ENCODE measurements around the gene SDHA.

The SDHA gene

DNA sequence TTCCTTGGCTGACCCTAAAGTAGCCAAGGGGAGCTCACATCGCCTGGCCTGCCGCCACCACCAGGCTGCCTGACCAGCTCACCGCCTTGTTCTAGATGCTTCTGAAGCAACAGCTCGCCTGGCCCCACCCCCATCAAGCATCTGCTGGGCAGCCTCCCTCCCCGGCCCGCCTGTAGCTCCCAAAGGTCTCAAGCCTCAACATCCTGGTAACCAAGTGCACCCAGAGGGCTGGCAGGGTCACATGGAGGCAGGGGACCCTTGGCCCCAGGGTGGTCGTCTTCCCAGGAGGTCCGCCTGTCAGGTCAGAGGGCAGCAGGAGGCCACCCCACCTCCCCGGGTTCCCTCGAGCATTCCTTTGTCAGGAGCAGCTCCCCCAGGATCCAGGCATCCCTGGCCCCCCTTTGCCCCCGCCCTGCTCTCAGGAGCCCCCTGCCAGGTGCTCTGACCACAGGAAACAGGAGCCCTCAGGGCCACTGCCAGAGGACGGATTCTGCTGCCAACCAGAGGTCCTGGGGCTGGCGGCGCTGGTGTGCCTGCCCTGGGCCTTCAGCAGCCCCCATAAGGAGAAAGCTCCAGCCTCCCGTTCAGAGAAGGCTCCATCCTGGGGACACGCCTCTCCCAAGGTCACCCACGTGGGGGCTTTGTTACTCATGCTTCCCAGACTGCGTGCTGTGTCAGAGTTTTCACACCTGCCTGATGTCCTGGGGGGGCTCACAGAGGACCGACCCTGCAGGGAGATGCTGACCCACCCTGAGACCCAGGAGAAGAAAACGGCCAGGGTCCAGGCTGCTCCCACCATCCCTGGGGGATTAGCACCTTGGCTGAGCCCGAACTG lies 30.3 kb upstream of the SDHA start:
- H3K9me3 ChIP-seq (ENCODE audit: control insufficient read depth, insufficient read depth, low read length), result no peaks in the 10 kb centered on the region
- no peak overlapping the region for H3K9ac ChIP-seq (ENCODE audit: low read depth, low read length)
- peaks cover 3% of the 10 kb centered on the region for H3K4me1 ChIP-seq (ENCODE audit: control insufficient read depth, insufficient read depth, low read length)
- H3K27me3 ChIP-seq (ENCODE audit: control insufficient read depth, insufficient read depth, low read length), result no peaks in the 10 kb centered on the region
- H3K36me3 ChIP-seq (ENCODE audit: control insufficient read depth, insufficient read depth, low read length), result peaks cover 2% of the 10 kb centered on the region
- H3K4me3 ChIP-seq (ENCODE audit: low read depth, low read length), result peak overlapping the region; percentile 18

GRCh38 chr5:188488-189481 lies 29.3 kb upstream of the SDHA start:
- no peaks in the 10 kb centered on the region for H3K27me3 ChIP-seq (ENCODE audit: control insufficient read depth, insufficient read depth, low read length)
- H3K36me3 ChIP-seq (ENCODE audit: control insufficient read depth, insufficient read depth, low read length), result peaks cover 2% of the 10 kb centered on the region
- H3K9me3 ChIP-seq (ENCODE audit: control insufficient read depth, insufficient read depth, low read length), result no peaks in the 10 kb centered on the region
- H3K4me3 ChIP-seq (ENCODE audit: low read depth, low read length), result peak overlapping the region; percentile 18
- peaks cover 3% of the 10 kb centered on the region for H3K4me1 ChIP-seq (ENCODE audit: control insufficient read depth, insufficient read depth, low read length)
- H3K9ac ChIP-seq (ENCODE audit: low read depth, low read length), result no peak overlapping the region

DNA sequence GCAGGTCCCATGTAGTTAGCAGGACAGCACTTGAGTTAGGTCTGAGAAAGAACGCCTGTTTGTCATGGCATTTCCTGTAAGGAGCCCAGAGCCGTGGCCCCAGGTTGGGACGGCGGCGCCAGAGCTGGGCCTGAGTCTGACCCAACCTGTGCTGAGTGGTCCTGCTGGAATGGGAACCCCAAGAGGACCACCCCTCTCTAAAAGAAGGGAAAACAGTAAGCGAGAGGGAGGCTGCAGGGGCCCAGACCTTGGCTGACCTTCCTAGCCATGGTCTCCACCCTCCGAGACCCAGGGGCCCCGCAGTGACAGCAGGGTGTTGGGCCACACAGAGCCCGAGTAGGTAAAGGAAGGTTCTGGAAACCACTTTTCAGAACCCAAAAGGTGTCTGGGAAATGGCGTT lies 28.6 kb upstream of the SDHA start:
- peaks cover 2% of the 10 kb centered on the region for H3K36me3 ChIP-seq (ENCODE audit: control insufficient read depth, insufficient read depth, low read length)
- no peak overlapping the region for H3K4me3 ChIP-seq (ENCODE audit: low read depth, low read length)
- no peaks in the 10 kb centered on the region for H3K27me3 ChIP-seq (ENCODE audit: control insufficient read depth, insufficient read depth, low read length)
- H3K4me1 ChIP-seq (ENCODE audit: control insufficient read depth, insufficient read depth, low read length), result peaks cover 3% of the 10 kb centered on the region
- H3K9ac ChIP-seq (ENCODE audit: low read depth, low read length), result no peak overlapping the region
- H3K9me3 ChIP-seq (ENCODE audit: control insufficient read depth, insufficient read depth, low read length), result no peaks in the 10 kb centered on the region

GRCh38 chr5:189976-190365 lies 28.1 kb upstream of the SDHA start:
- peaks cover 2% of the 10 kb centered on the region for H3K36me3 ChIP-seq (ENCODE audit: control insufficient read depth, insufficient read depth, low read length)
- no peak overlapping the region for H3K4me3 ChIP-seq (ENCODE audit: low read depth, low read length)
- no peak overlapping the region for H3K9ac ChIP-seq (ENCODE audit: low read depth, low read length)
- no peaks in the 10 kb centered on the region for H3K9me3 ChIP-seq (ENCODE audit: control insufficient read depth, insufficient read depth, low read length)
- H3K4me1 ChIP-seq (ENCODE audit: control insufficient read depth, insufficient read depth, low read length), result peaks cover 3% of the 10 kb centered on the region
- no peaks in the 10 kb centered on the region for H3K27me3 ChIP-seq (ENCODE audit: control insufficient read depth, insufficient read depth, low read length)

DNA sequence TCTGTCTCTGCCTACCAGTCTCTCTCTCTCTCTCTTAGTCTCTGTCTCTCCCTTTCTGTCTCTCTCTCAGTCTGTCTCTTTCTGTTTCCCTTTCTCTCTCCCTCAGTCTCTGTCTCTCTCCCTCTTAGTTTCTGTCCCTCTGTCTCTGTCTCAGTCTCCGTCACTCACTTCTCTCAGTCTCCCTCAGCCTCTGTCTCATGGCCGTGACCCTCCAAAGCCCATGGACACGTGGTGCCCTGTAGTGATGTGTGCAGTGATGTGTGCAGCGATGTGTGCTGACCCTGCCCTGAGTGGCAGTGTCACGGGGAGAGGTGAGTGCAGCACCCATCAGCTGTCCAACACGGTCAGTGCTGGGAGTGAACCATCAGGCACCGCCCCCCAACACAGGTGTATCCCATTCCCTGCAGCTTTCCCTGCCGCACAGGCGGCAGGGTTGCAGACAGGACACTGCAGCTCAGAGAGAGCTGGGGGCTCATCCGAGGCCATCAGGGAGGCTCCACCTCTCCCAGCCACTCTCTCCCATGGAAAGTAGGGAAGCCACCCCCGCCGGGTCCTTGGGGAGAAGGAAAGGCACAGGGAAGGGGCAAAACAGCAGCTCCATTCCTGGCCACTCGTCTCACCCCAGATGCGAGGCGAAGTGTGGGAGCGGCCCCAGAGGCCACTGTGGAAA lies 27.6 kb upstream of the SDHA start:
- no peaks in the 10 kb centered on the region for H3K27me3 ChIP-seq (ENCODE audit: control insufficient read depth, insufficient read depth, low read length)
- H3K9ac ChIP-seq (ENCODE audit: low read depth, low read length), result no peak overlapping the region
- no peak overlapping the region for H3K4me3 ChIP-seq (ENCODE audit: low read depth, low read length)
- peaks cover 3% of the 10 kb centered on the region for H3K4me1 ChIP-seq (ENCODE audit: control insufficient read depth, insufficient read depth, low read length)
- no peaks in the 10 kb centered on the region for H3K9me3 ChIP-seq (ENCODE audit: control insufficient read depth, insufficient read depth, low read length)
- peaks cover 2% of the 10 kb centered on the region for H3K36me3 ChIP-seq (ENCODE audit: control insufficient read depth, insufficient read depth, low read length)

- Histone ChIP-seq H3K27me3 (ENCODE audit: control insufficient read depth, insufficient read depth, low read length) (no peaks in the 10 kb centered on the region), H3K4me3 (ENCODE audit: low read depth, low read length) (no peak within 1 kb of the TSS), H3K9ac (ENCODE audit: low read depth, low read length) (no peak within 1 kb of the TSS), H3K9me3 (ENCODE audit: control insufficient read depth, insufficient read depth, low read length) (no peaks in the 10 kb centered on the region), H3K36me3 (ENCODE audit: control insufficient read depth, insufficient read depth, low read length) (peaks cover 2% of the 10 kb centered on the region), H3K4me1 (ENCODE audit: control insufficient read depth, insufficient read depth, low read length) (peaks cover 3% of the 10 kb centered on the region)
Measured at GRCh38 chr5:191036-191948, 26.8 kb upstream of the SDHA start, which contains the start of gene LRRC14B. Gene LRRC14B, plus strand, starts transcription at chr5:191495. Its CDS starts 44 bp downstream, at chr5:191539.

DNA sequence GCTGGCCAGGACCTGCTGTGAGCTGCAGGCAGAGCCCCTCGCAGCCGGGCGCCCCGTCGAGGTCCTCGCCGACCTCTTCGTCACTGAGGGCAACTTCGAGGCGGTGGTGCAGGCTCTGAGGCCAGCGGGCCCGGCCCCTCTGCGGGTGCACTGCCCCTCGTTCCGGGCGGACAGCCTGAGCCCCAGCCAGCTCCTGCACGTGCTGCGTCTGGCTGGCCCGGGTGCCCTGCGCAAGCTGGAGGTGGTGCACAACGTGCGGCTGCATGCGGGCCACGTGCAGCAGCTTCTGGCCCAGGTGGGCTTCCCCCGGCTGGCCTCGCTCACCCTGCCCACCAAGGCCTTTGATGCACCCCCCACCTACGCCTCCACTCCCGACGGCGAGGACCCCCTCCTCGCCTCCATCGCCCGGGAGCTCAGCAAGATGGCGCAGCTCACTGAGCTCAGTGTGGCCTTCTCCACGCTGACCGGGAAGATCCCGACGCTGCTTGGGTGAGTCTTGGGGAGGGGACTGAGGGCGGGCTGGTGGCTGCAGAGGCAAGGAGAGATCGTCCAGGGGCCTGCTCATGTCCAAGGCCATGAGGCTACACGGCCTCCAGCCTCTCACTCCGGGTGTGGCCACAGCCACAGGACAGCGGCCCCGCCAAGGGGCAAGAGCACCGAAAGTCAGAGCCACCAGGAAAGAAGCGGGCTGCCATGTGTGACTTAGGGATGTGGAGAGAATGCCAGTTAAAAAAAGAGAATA lies 26.0 kb upstream of the SDHA start:
- Histone ChIP-seq H3K9ac (ENCODE audit: low read depth, low read length) (no peak overlapping the region), H3K36me3 (ENCODE audit: control insufficient read depth, insufficient read depth, low read length) (peaks cover 2% of the 10 kb centered on the region), H3K9me3 (ENCODE audit: control insufficient read depth, insufficient read depth, low read length) (no peaks in the 10 kb centered on the region), H3K4me3 (ENCODE audit: low read depth, low read length) (no peak overlapping the region), H3K4me1 (ENCODE audit: control insufficient read depth, insufficient read depth, low read length) (peaks cover 3% of the 10 kb centered on the region), H3K27me3 (ENCODE audit: control insufficient read depth, insufficient read depth, low read length) (no peaks in the 10 kb centered on the region)

DNA sequence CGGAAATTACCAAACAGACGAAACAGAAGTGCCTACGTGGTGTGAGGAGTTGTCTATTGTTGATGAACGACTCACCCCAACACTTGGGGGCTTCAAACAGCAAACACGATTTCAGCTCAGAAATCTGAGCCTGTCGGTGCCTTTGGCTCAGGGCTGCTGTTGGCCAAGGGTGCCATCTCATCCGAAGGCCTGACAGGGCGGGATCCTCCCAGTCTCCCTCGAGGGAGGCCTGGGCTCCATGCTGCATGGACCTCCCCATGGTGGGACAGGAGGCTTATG lies 25.5 kb upstream of the SDHA start:
- no peak overlapping the region for H3K4me3 ChIP-seq (ENCODE audit: low read depth, low read length)
- H3K27me3 ChIP-seq (ENCODE audit: control insufficient read depth, insufficient read depth, low read length), result no peaks in the 10 kb centered on the region
- peaks cover 3% of the 10 kb centered on the region for H3K4me1 ChIP-seq (ENCODE audit: control insufficient read depth, insufficient read depth, low read length)
- peaks cover 2% of the 10 kb centered on the region for H3K36me3 ChIP-seq (ENCODE audit: control insufficient read depth, insufficient read depth, low read length)
- H3K9ac ChIP-seq (ENCODE audit: low read depth, low read length), result no peak overlapping the region
- H3K9me3 ChIP-seq (ENCODE audit: control insufficient read depth, insufficient read depth, low read length), result no peaks in the 10 kb centered on the region

DNA sequence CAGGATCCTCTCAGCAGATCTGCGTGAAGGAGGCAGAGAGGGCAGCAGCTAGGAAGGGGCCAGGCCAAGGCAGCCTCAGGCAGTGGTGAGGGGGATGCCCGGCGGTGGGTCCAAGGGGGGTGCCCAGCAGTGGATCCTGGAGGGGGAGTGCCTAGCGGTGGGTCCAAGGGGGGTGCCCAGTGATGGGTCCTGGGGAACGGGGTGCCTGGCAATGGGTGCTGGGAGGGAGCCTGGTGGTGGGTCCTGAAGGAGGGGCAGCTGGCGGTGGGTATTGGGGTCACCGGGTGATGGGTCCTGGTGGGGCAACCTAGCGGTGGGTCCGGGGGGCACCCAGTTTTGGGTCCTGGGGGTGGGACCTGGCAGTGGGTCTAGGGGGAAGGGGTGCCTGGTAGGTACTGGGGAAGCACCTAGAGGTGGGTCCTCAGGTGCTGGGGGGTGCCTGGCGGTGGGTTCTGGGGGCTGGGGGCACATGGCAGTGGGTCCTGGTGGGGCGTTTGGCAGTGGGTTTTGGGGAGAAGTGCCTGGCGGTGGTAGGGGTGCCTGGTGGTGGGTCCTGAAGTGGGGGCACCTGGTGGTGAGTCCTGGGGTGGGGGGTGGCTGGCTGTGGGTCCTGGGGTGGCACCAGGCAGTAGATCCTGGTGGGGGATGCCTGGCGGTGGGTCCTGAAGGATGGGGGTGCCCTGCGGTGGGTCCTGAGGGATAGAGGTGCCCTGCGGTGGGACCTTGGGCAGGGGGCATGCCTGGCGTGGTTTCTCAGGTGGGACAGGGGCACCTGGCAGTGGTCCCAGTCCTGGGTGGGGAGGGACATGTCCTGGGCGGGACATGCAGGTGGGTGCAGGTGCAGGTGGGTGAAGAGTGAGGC lies 24.9 kb upstream of the SDHA start:
- H3K9ac ChIP-seq (ENCODE audit: low read depth, low read length), result no peak overlapping the region
- no peaks in the 10 kb centered on the region for H3K27me3 ChIP-seq (ENCODE audit: control insufficient read depth, insufficient read depth, low read length)
- H3K4me1 ChIP-seq (ENCODE audit: control insufficient read depth, insufficient read depth, low read length), result peaks cover 2% of the 10 kb centered on the region
- H3K9me3 ChIP-seq (ENCODE audit: control insufficient read depth, insufficient read depth, low read length), result no peaks in the 10 kb centered on the region
- H3K4me3 ChIP-seq (ENCODE audit: low read depth, low read length), result no peak overlapping the region
- H3K36me3 ChIP-seq (ENCODE audit: control insufficient read depth, insufficient read depth, low read length), result peaks cover 2% of the 10 kb centered on the region

GRCh38 chr5:194102-194501 lies 24.0 kb upstream of the SDHA start:
- Histone ChIP-seq H3K9me3 (ENCODE audit: control insufficient read depth, insufficient read depth, low read length) (no peaks in the 10 kb centered on the region), H3K4me1 (ENCODE audit: control insufficient read depth, insufficient read depth, low read length) (no peaks in the 10 kb centered on the region), H3K27me3 (ENCODE audit: control insufficient read depth, insufficient read depth, low read length) (no peaks in the 10 kb centered on the region), H3K4me3 (ENCODE audit: low read depth, low read length) (no peak overlapping the region), H3K9ac (ENCODE audit: low read depth, low read length) (no peak overlapping the region), H3K36me3 (ENCODE audit: control insufficient read depth, insufficient read depth, low read length) (peaks cover 3% of the 10 kb centered on the region)
